A549 (cell line): ENCODE results near the gene WDR17.

ENCODE experiments used
- CEBPB ChIP-seq, 2 experiments: fragments of >200 bp in 1 of 2; sonication (Bioruptor Twin) in 1 of 2; formaldehyde crosslinking in 1 of 2; IDR thresholded peaks; 2 replicates each; pipeline ENCODE4 v1.6.1; 2012 to 2016
- CHD4 ChIP-seq: fragments of 200-600 bp; sonication (generic); IDR thresholded peaks from 2 replicates; pipeline ENCODE4 v1.6.1; 2016; ENCODE audit warnings: antibody characterized with exemption, mild to moderate bottlenecking, borderline replicate concordance
- CTCF ChIP-seq: fragments of >200 bp; sonication (Bioruptor Twin); formaldehyde crosslinking; IDR thresholded peaks from 3 replicates; pipeline ENCODE4 v1.5.1; 2016
- EP300 ChIP-seq, 2 experiments: fragments of >200 bp; sonication (Bioruptor Twin); formaldehyde crosslinking; IDR thresholded peaks; 2 replicates in 1 of 2; 3 replicates in 1 of 2; pipeline ENCODE4 v1.6.1; 2016 to 2017
- HDAC2 ChIP-seq: fragments of 200-600 bp; sonication (generic); IDR thresholded peaks from 2 replicates; pipeline ENCODE4 v1.6.1; 2016
- JUN ChIP-seq, 2 experiments: fragments of >200 bp; sonication (Bioruptor Twin); formaldehyde crosslinking; IDR thresholded peaks; 2 replicates in 1 of 2; 3 replicates in 1 of 2; pipeline ENCODE4 v1.6.1; 2016 to 2017
- POLR2A ChIP-seq: IDR thresholded peaks from 2 replicates; pipeline ENCODE4 v1.6.1; 2012; ENCODE audit warnings: mild to moderate bottlenecking, low read length
- SREBF2 ChIP-seq: fragments of 450-650 bp; IDR thresholded peaks from 2 replicates; pipeline ENCODE4 v1.6.1; 2014; ENCODE audit warnings: mild to moderate bottlenecking, moderate library complexity
- TP53 ChIP-seq: fragments of 250-450 bp; sonication (Bioruptor Pico); IDR thresholded peaks from 2 replicates; pipeline ENCODE4 v1.5.0; 2021; ENCODE audit warnings: mild to moderate bottlenecking, moderate library complexity

DNA sequence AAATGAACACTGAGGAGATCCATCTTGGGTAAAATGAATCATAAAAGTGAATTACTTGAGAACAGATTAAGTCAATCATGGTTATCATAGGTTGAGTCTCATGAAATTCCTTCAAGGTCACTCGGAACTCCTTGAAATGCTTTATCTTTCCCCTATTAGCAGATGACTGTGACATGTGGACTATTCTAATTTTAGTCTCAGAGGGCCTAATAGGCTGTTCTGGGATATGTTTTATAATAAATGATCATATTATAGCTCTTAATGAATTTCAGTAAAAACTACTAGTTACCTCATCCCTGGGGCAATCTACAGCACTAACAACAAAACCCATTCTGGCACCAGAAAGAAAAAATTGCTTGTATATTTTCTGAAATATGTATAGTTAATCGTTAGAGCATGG, 85.1 kb downstream of the WDR17 start:
- TF ChIP-seq POLR2A (no peak), CTCF (no peak), TP53 (CRISPR knock-in tag) (no peak), HDAC2 (no peak), CHD4 (no peak), EP300 (IDR thresholded peaks at IDR 0.05) (no peak), JUN (IDR thresholded peaks at IDR 0.05) (no peak), CEBPB (IDR thresholded peaks at IDR 0.05) (no peak), SREBF2 (no peak)
